ENCODE measurements around the gene USB1. TPM values are rescaled to one million over a fixed set of nuclear protein-coding genes. Genes with fewer than 3 reads are reported as not detected.

USB1 gene
- total RNA-seq, 1 donor from 2014 or later: 100.0 TPM

- Histone ChIP-seq H3K4me1 (ENCODE audit: insufficient read depth, low read length) (no peaks in the 10 kb centered on the region), H3K79me2 (ENCODE audit: insufficient read depth, low read length) (no peaks in the 10 kb centered on the region), H3K27me3 (ENCODE audit: insufficient read depth, low read length) (no peaks in the 10 kb centered on the region), H3K36me3 (ENCODE audit: insufficient read depth, low read length) (no peaks in the 10 kb centered on the region), H3K9me3 (ENCODE audit: insufficient read depth, low read depth, low read length) (no peaks in the 10 kb centered on the region), H3K4me2 (ENCODE audit: low read length) (no peak overlapping the region), H2AFZ (ENCODE audit: low read depth, low read length) (no peak overlapping the region), H3K9ac (ENCODE audit: low read length) (no peak overlapping the region), H4K20me1 (ENCODE audit: insufficient read depth, low read length) (no peaks in the 10 kb centered on the region), H3K27ac (ENCODE audit: low read depth, low read length) (no peak overlapping the region), H3K4me3 (ENCODE audit: insufficient read depth, low read depth, low read length) (no peak overlapping the region)
- FAIRE-seq (no peak), DNase-seq (ENCODE audit: low read depth) (no peak)
- H3K9me3 Mint-ChIP-seq (ENCODE audit: unreplicated experiment): no peaks in the 10 kb centered on the region
- no peak overlapping the region for H3K27ac Mint-ChIP-seq (ENCODE audit: unreplicated experiment)
- H3K4me1 Mint-ChIP-seq (ENCODE audit: low read depth, unreplicated experiment): no peaks in the 10 kb centered on the region
- H3K36me3 Mint-ChIP-seq (ENCODE audit: low read depth, unreplicated experiment): peaks cover 9% of the 10 kb centered on the region
- H3K4me3 Mint-ChIP-seq (ENCODE audit: unreplicated experiment): no peak overlapping the region
- H3K27me3 Mint-ChIP-seq (ENCODE audit: low read depth, unreplicated experiment): peaks cover 2% of the 10 kb centered on the region
- no peak for TF ChIP-seq CTCF (IDR thresholded peaks at IDR 0.05; ENCODE audit: insufficient read depth, low read depth, low read length)
- no peak for TF ChIP-seq EZH2 (IDR thresholded peaks at IDR 0.05; ENCODE audit: insufficient read depth, low read length)
Measured at GRCh38 chr16:58038219-58038641, 37.0 kb downstream of the USB1 start.

DNA sequence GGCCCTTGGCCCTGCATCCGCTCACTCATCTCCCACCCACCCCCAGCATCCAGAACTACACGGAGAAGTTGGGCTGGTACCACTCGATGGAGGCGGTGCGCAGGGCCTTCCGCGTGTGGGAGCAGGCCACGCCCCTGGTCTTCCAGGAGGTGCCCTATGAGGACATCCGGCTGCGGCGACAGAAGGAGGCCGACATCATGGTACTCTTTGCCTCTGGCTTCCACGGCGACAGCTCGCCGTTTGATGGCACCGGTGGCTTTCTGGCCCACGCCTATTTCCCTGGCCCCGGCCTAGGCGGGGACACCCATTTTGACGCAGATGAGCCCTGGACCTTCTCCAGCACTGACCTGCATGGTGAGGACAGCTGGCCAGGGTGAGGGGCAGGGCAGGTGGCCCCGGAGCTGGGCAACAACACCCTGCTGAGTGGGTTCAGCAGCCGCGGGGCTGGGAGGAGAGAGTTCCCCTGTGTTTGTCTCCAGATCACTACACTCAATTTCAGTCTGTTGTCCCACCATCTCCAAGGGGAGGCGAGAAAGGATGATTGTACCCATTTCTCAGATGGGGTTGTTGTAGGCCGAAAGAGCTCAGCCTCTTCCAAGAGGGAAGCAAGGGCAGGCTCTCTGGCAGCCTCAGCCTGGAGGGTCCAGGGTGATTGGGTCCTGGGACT lies 38.8 kb downstream of the USB1 start:
- FAIRE-seq: no peak
- TF ChIP-seq EZH2 (IDR thresholded peaks at IDR 0.05; ENCODE audit: insufficient read depth, low read length) (no peak), CTCF (IDR thresholded peaks at IDR 0.05; ENCODE audit: insufficient read depth, low read depth, low read length) (no peak)

GRCh38 chr16:58040496-58040846 lies 39.3 kb downstream of the USB1 start:
- no peak overlapping the region for H2AFZ ChIP-seq (ENCODE audit: low read depth, low read length)
- Mint-ChIP-seq H3K4me3 (ENCODE audit: unreplicated experiment) (no peak overlapping the region), H3K27ac (ENCODE audit: unreplicated experiment) (no peak overlapping the region), H3K27me3 (ENCODE audit: low read depth, unreplicated experiment) (peaks cover 2% of the 10 kb centered on the region), H3K36me3 (ENCODE audit: low read depth, unreplicated experiment) (peaks cover 9% of the 10 kb centered on the region), H3K4me1 (ENCODE audit: low read depth, unreplicated experiment) (no peaks in the 10 kb centered on the region), H3K9me3 (ENCODE audit: unreplicated experiment) (no peaks in the 10 kb centered on the region)
- TF ChIP-seq CTCF (IDR thresholded peaks at IDR 0.05; ENCODE audit: insufficient read depth, low read depth, low read length): no peak
- no peak for TF ChIP-seq EZH2 (IDR thresholded peaks at IDR 0.05; ENCODE audit: insufficient read depth, low read length)
- no peaks in the 10 kb centered on the region for H3K27me3 ChIP-seq (ENCODE audit: insufficient read depth, low read length)
- H3K4me2 ChIP-seq (ENCODE audit: low read length): no peak overlapping the region
- no peaks in the 10 kb centered on the region for H3K9me3 ChIP-seq (ENCODE audit: insufficient read depth, low read depth, low read length)
- no peak overlapping the region for H3K9ac ChIP-seq (ENCODE audit: low read length)
- H3K36me3 ChIP-seq (ENCODE audit: insufficient read depth, low read length): no peaks in the 10 kb centered on the region
- no peaks in the 10 kb centered on the region for H4K20me1 ChIP-seq (ENCODE audit: insufficient read depth, low read length)
- no peaks in the 10 kb centered on the region for H3K4me1 ChIP-seq (ENCODE audit: insufficient read depth, low read length)
- no peak for DNase-seq (ENCODE audit: low read depth)
- H3K4me3 ChIP-seq (ENCODE audit: insufficient read depth, low read depth, low read length): no peak overlapping the region
- no peak overlapping the region for H3K27ac ChIP-seq (ENCODE audit: low read depth, low read length)
- FAIRE-seq: no peak
- no peaks in the 10 kb centered on the region for H3K79me2 ChIP-seq (ENCODE audit: insufficient read depth, low read length)

More for the DNA sequence above, 38.8 kb downstream of the USB1 start:
- Histone ChIP-seq H3K27me3 (ENCODE audit: insufficient read depth, low read length) (no peaks in the 10 kb centered on the region), H3K4me1 (ENCODE audit: insufficient read depth, low read length) (no peaks in the 10 kb centered on the region), H3K4me3 (ENCODE audit: insufficient read depth, low read depth, low read length) (no peak overlapping the region), H3K27ac (ENCODE audit: low read depth, low read length) (no peak overlapping the region), H3K36me3 (ENCODE audit: insufficient read depth, low read length) (no peaks in the 10 kb centered on the region), H3K9me3 (ENCODE audit: insufficient read depth, low read depth, low read length) (no peaks in the 10 kb centered on the region), H2AFZ (ENCODE audit: low read depth, low read length) (no peak overlapping the region), H4K20me1 (ENCODE audit: insufficient read depth, low read length) (no peaks in the 10 kb centered on the region), H3K9ac (ENCODE audit: low read length) (no peak overlapping the region), H3K79me2 (ENCODE audit: insufficient read depth, low read length) (no peaks in the 10 kb centered on the region), H3K4me2 (ENCODE audit: low read length) (no peak overlapping the region)
- DNase-seq (ENCODE audit: low read depth): no peak
- Mint-ChIP-seq H3K27me3 (ENCODE audit: low read depth, unreplicated experiment) (peaks cover 2% of the 10 kb centered on the region), H3K36me3 (ENCODE audit: low read depth, unreplicated experiment) (peaks cover 9% of the 10 kb centered on the region), H3K9me3 (ENCODE audit: unreplicated experiment) (no peaks in the 10 kb centered on the region), H3K4me1 (ENCODE audit: low read depth, unreplicated experiment) (no peaks in the 10 kb centered on the region), H3K4me3 (ENCODE audit: unreplicated experiment) (no peak overlapping the region), H3K27ac (ENCODE audit: unreplicated experiment) (no peak overlapping the region)

Data from astrocyte (in vitro differentiated cells and primary cell).